HG03097 (cell line): ENCODE data around the gene PNO1.
A peak's percentile ranks its signal among the peaks of the same experiment; 100 is the strongest.
"Not testable (repeated sequence)": the region's sequence is repeated elsewhere in the genome, so short reads cannot be mapped to it uniquely, and the experiment has no call there.

Source experiments
- ATAC-seq: cut with Tn5 transposase; IDR thresholded peaks from one replicate; pipeline ENCODE4 v1.9.1; 2021; ENCODE audit not compliant: unreplicated experiment, low FRiP score

PNO1 gene

DNA sequence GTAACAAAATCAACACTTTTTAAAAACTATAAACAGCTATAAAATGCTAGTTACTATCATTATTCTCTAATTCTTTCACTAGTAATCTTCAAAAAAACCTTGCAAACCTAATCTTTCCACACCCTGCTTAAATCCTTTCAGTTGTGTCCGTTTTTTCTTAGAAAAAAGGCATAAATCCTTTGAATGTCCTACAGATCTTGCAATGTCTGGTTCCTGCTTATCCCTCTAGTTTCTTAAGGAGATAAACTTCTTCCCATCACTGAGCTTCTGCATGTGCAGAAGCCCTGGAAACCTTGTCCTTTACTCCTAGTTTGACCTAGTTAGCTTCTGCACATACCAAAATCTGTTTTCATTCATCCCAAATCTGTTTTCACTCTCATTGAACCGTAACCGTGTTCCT lies 1.3 kb upstream of the PNO1 start:
- ATAC-seq, result no peak

DNA sequence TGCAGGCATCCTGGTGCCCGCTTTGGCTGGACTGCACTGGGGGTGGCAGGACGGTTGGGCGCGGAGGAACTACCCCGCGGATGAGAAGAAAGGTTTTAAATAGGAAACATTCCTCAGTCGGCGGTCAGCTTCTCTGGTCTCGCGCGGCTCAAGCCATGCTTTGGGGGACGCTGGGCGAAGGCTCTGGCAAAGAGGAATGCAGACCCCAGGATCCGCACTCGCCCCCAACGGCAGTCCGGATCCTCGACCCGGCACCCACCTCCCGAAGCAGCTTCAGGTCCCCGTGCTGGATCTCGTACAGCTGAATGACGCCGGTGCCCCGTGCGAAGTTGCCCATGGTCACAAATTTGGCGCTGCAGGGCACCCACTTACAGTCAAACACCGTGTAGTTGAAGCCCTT lies 686 bp upstream of the PNO1 start:
- peak; percentile 34 for ATAC-seq

DNA sequence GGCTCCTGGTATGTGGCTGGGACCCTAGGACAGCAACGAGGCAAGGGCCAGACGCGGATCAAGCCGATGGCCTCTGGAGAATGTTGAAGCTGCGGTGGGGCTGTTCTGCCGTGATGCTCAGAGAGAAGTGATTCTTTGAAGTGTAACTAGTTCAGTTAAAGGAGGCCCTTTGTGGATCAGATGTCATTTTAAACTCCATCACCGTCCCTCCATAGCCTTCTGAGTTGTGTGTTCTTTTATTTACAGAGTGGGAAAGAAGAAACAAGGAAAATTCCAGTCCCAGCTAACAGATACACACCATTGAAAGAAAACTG lies 403 bp downstream of the PNO1 start:
- no peak for ATAC-seq

DNA sequence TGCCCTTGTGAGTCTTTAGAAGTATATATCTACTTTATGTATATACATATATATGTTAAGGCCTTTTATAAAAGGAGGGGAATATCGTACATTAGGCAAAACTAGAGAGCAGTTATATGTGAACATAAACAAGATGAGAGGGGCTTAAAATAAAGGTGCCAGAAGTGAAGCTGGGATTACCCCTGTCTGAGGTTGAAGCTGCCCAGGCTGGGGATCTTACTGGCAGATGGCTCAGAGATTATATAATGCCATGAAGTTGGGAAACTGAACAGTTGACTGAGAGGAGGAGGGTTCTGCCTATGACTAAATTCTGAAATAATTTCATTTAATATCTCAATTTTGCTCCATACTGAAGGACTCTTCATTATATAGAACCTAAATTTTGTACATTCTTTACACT lies 6.0 kb downstream of the PNO1 start:
- no peak for ATAC-seq

DNA sequence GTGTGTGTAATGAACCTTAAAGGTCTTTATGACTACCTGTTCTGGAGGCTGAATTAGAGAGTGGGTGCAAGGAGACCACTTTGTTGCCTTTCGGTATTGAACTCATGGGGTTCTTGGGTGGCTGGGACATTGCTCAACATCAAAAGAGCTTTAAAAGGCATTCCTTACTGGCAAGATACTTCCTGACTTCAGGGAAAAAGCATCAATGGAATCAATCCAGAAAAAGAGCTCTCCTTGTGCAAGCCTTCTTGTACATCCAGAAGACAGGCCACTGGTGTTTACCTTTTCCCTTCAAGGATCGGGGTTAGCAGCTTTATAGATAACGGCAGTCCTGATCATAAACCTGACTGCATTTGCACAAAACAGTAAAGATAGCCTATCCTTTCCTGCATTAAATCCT lies 9.5 kb downstream of the PNO1 start:
- ATAC-seq, result no peak

DNA sequence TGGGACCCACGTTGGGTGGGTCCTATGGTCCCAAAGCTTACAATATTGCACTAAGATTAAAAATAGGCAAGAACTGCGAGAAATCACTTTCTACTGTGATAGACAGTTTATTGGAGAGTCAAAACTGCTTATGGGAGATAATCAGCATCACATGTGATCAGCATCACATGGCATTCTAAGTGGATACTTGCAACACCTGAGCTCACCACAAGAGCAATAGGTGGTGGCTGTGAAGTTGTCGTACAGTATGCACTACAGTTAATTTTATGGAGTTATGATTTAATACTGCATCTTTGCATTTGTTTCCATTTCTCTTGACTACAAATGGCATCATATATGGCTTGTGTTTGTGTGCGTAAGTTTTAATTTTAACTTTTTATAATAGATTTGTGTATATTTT lies 11.6 kb downstream of the PNO1 start:
- no peak for ATAC-seq

DNA sequence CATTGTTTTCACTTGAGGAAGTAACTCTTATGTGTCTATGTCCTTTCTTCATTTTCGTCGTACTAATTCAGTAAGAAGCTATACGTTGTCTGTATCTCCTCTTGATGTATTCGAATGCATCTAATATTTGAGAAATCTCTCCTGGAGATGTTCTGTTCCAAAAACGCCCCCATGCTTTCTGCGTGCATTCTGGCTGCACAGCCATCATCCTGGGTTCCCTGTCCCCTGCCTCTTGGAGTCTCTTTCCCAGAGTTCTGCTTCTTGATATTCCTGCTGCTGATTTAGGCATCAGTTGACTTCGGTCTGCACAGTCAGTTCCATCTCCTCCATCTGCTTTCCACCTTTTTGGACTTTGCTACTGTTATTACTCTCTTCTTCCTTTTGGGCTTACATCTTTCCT lies 13.5 kb downstream of the PNO1 start:
- no peak for ATAC-seq

DNA sequence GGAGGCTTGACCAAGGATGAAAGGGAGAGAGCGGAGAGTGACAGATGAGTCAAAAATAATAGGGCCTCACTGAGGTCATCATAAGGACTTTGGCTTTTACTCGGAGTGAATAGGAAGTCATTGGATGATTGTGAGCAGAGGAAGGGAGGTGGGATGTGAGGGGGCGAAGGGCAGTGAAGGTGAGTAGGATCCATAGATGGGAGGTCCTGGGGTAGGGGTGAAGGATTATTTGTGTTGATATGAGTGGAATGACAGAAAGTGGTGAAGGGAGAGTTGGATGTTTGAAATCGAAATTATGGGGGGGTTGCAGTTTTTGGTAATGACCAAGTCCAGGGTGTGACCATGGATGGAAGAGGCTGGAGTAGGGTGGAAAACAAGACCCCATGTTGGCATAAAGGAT lies 14.0 kb downstream of the PNO1 start:
- ATAC-seq, result no peak

DNA sequence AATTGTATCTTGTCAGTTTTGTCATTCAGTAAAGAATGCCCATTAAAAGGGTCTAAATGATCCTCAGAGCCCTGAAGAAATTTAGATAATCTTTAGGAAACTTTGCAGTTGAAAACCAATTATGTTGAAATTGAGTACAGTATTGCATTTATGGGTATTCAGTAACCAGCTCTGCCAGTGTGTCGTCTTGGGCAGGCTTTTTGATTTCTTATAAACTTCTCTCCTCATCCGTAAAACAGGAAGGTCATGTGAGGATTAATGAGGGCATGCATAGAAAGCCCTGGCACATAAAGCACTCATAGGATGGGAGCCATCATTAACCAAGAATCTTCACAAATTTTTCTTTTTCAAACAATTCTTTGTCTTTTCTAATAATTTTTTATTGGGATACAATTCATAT lies 14.8 kb downstream of the PNO1 start:
- ATAC-seq, result no peak

DNA sequence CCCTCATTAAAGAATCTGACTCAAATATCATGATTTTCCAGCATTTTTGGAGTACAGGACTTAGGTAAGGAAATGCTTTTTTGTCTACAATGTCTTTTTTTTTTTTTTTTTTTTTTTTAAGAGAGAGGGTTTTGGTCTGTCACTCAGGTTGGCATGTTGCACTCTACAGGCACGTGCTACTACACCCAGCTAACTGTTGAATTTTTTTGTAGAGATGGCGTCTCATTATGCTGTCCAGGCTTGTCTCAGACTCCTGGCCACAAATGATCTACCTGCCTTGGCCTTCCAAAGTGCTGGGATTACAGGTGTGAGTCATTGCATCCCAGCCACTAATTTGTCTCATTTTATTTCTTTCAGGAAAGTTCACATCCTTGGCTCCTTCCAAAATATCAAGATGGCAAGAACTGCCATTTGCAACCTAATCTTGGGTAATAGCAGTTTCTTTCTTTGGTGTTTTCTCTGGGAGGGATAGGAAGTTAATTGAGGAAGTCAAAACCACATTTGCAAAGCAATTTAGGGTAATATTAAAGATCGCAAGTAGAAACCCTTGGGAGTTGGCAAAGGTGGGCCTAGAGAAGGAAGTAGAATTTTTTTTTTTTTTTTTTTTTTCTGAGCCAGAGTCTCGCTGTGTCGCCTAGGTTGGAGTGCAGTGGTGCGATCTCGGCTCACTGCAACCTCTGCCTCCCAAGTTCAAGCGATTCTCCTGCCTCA lies 15.5 kb downstream of the PNO1 start:
- ATAC-seq, result no peak

DNA sequence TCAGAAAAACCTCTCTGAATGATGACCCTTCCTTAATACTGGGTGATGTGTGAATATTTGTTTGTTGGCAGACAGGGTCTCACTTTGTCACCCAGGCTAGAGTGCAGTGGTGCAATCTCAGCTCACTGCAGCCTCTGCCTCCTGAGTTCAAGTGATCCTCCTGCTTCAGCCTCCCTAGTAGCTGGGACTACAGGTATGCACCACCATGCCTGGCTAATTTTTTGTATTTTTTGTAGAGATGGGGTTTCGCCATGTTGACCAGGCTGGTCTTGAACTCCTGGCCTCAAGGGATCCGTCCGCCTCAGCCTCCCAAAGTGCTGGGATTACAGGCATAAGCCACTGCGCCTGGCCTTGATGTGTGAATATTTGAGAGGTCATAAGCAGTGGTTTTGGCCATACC lies 17.5 kb downstream of the PNO1 start:
- ATAC-seq, result not testable (repeated sequence)

DNA sequence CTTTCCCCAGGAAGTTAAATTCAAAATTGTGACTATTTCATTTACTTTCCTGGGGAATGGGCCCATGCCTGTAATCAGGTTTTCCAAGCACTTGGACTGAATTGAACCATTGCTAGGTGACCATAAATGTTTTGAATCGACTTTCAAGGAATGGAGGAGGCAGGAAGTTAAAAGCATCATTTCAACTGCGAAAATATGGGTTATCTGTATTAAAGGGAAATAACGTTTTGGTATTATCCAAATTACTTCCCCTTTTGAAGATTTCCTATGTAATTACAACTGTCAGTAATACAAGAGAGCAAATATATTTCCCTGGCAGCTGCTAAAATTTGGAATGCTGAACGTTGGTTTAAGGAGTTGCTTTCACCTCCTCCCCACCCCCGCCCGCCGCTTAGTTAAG lies 19.0 kb downstream of the PNO1 start:
- no peak for ATAC-seq

DNA sequence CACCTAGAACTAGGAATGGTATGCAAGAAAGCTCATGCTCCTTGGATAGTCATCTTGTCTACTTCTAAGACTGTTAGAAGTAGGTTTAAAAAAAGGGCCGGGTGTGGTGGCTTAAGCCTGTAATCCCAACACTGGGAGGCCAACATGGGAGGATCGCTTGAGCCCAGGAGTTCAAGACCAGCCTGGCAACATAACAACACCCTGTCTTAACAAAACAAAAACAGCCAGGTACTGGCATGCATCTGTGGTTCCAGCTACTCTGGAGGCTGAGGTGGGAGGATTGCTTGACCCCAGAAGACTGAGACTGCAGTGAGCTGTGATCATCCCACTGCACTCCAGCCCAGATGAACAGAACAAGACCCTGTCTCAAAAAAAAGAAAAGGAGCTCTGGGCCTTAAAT lies 19.9 kb downstream of the PNO1 start:
- no peak for ATAC-seq

DNA sequence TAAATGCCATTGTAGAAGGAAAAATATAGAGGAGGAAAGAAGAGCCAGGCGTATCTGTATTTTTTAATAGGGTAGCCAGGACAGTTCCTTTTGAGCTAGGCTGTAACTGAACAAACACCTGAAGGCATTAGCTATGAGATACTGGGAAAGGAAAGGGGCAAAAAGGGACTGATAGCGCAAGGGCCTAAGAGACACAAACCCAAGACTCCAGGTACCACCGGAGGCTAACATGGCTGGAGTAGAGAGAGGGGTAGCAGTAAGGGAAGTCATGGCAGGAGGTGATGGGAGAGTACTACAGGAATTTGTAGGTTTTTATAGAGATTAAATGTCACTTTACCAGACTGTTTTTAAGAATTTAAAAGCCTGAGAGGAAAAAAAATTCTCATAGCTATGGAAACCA lies 20.7 kb downstream of the PNO1 start:
- ATAC-seq, result no peak

DNA sequence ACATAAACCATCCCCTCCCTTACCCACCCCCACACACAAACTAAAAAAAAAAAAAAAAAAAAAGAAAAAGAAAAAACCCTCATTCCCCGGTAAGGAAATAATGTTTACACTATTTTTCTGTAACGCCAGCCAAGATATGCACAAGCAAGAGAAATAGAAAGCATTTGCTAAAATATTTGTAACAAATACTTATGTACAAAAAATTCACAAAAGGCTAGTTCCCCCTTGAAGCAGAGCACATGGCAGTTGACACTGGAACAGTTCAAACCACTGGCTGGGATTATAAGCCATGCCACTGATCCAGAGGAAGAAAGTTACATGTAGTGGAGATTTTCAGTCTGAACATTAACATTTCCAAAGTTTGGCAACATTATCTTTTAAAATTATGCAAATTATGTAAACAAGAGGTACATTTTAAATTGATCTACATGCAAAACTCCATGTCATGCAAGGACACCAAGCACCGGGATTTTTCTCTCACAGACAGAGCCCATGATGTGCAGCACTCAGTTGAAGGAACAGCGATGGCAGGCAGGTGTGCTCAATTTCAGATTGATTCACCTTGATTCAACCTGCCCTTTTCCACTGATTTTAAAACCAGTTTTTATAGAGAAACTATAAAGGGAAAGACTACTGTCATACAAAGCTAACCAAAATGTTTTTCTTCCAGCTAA lies 21.4 kb downstream of the PNO1 start:
- no peak for ATAC-seq

DNA sequence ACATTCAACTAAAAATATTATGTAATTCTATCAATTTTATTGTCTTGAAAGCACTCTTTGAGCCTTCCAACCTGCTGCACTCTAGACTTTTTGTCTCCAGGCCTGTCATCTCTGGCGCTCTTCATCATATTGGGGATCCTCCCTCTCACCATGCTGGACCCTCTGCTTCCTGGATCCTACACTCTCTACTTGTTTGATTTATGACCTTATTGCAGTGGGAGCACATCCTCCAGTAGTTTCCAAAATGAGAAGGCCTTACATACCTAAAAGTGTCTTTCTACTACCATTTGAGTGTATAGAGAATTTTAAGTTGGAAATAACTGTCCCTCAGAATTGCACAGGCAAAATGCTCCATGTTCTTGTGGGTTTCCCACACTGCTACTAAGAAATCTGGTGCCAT lies 25.2 kb downstream of the PNO1 start:
- ATAC-seq, result no peak

DNA sequence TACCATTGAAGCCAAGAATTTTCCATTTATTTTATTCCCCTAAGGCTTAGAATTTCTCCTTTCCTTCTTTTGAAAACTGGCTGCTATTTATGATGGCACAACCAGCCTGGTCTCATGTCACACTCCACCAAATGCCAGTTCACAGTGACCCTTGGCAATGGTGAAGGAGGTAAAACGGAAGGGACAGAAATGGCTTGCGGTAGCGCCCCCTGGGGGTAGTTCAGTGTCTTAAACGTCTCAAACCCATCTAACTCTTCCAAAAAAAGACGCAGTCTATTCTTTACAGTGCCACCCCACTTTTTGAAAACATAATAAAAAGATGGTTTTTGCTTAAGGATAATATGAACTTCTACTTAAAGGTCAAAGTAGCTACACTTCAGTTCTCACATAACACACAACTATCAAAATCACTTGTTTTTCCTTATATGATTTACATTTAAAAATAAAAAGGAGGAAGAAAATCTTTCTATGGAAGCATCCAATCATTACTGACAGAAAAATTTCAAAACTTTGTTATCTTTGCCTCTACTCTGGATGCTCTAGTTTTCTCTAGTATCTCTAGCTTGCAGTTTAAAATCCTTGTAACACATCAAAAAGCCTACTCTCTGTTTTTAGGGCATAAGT lies 28.0 kb downstream of the PNO1 start:
- ATAC-seq, result no peak

DNA sequence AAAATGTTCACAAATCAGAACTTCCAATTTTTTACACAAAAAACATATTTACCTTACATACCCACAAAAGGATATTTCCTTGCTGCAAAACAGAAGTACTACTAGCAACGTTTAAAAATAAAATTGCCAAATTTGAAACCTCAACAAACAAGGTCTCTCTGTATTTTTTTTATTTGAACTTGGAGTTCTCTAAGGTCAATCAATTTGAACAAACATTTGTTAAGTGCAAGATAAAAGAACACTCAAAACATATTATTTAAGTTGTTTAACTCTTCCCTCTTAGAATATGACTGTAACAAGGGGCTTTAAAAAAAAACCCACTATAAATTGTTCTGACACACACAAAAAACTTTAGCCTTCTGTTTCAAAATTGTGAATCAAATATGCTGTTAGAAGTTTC lies 29.6 kb downstream of the PNO1 start:
- ATAC-seq, result no peak

DNA sequence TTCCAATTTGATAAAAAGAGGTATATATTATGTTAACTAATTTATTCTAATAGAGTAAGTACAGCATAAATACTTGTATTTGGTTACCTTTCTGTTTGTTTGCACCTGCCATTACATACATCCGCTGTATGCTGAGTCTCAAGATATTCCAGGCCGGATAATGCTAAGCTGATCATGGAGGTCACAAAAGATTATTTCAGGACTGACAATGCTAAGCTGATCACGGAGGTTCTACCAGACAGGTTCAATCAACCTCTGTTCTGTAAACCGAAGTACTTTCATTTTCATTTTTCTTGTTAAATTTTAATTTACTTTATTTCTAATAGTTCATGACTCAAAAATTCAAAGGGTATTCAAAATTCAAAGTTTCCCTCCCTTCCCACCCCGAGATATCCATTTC lies 31.1 kb downstream of the PNO1 start:
- no peak for ATAC-seq

DNA sequence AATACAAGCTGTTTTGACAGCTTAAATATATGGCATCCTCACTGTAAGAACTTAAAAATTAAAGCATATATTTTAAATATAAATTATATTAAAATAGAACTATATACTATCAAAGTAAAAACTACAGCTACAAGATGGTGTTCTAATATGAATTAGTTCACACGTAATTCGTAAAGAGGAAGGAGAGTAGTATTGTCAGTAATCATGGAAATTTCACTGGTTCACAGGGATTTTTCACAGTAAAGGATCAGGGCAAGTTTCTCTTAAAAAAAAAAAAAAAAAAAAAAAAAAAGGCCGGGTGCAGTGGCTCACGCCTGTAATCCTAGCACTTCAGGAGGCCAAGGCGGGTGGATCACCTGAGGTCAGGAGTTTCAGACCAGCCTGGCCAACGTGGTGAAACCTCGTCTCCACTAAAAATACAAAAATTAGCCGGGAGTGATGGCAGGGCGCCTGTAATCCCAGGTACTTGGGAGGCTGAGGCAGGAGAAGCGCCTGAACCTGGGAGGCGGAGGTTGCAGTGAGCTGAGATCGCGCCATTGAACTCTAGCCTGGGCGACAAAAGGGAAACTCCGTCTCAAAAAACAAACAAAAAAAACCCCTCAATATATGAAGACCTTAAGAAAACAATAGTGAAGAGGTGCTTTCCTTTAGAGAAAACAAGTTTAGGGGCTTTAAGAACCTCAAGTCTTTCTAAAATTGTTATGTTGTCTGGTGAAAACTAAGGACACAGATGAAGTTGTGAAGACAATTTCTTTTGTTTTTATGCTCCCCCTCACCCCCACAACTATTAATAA lies 32.5 kb downstream of the PNO1 start:
- ATAC-seq, result no peak

DNA sequence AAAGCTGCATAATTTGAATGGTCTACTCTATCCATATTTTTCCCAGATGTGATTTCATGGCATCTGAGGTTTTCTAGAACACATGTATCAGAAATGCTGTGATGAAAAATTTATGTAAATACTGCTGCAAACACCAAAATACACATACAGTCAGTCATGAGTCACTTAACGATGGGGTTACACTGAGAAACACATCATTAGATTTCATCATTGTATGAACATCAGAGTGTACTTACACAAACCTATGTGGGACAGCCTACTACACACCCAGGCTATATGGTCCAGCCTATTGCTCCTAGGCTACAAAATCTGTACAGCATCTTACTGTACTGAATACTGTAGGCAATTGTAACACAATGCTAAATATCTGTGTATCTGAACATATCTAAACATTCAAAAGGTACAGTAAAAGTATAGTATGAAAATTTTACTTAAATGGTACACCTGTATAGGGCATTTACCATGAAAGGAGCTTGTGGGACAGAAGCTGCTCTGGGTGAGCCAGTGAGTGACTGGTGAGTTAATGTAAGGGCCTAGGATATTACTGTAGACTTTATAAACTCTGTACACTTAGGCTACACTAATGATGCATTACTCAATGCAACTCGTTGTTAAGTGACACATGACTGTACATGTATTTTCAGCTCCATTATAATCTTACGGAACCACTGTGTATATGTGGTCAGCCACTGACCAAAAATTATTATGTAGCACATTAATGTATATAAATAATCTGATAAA lies 33.5 kb downstream of the PNO1 start:
- no peak for ATAC-seq
